22Rv1 (cell line): ENCODE data around the gene LRRC70.

Experiments used
- CTCF ChIP-seq: fragments of 450-650 bp; IDR thresholded peaks from 2 replicates; pipeline ENCODE4 v1.5.1; 2017; ENCODE audit warnings: mild to moderate bottlenecking
- ZFX ChIP-seq: fragments of 450-650 bp; IDR thresholded peaks from 2 replicates; pipeline ENCODE4 v1.6.1; 2017; ENCODE audit warnings: antibody characterized with exemption, borderline replicate concordance

DNA sequence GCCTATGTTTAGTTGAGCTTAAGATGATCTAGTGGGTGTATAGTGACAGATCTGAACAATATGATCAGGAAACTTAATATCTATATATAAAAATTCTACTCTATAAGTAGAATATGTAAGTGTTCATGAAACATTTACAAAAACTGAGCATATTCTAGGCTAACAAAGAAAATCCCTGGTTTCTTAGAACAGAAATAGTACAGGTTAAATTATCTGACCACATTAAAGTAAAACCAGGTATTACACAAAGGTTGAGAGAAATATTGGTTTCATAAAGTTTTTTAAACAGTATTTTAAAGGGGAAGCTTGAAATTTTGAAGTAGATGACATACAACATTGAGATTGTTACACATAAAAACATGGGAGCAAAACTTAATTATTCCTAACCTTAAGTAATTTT lies 39.3 kb downstream of the LRRC70 start:
- no peak for TF ChIP-seq CTCF
- no peak for TF ChIP-seq ZFX
